CD4-positive, alpha-beta T cell treated with Interleukin-6 at 100 ng/mL for 8 hours (primary cell): Measurements from ENCODE around the gene LIN54.
A peak's percentile ranks its signal among the peaks of the same experiment; 100 is the strongest.
"Not testable (repeated sequence)": the region's sequence is repeated elsewhere in the genome, so short reads cannot be mapped to it uniquely, and the experiment has no call there.

Source experiments
- DNase-seq: peaks from one replicate; pipeline ENCODE4 v3.0.0-alpha.2; 2020; ENCODE audit warnings: mixed read lengths, low spot score

The LIN54 gene

DNA sequence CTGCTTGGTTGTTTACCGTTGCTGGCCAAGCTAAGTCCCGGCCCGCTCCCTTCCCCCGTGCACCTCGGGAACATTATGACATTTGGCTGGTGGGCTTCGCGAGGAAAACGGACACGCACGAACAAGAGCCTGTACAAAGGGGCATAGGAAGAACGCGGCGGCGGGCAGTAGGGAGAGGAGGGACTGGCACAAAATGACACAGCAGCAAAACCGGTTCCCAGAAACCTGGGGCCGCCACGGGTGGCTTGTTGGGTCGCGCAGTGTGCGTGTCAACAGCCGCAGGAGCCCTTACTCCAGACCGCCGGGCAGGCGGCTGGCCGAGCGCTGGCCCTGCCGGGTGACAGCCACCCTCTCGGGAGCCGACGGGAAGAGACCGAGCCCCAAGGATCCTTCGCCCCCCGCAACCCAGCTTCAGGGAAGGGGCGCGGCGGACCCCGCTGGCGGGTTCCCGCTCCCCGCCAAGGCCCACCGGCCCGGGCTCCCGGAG lies 1.6 kb upstream of the LIN54 start:
- DNase-seq: no peak

- no peak for DNase-seq
These were observed 1.1 kb upstream of the LIN54 start for GRCh38 chr4:83011689-83012199.

DNA sequence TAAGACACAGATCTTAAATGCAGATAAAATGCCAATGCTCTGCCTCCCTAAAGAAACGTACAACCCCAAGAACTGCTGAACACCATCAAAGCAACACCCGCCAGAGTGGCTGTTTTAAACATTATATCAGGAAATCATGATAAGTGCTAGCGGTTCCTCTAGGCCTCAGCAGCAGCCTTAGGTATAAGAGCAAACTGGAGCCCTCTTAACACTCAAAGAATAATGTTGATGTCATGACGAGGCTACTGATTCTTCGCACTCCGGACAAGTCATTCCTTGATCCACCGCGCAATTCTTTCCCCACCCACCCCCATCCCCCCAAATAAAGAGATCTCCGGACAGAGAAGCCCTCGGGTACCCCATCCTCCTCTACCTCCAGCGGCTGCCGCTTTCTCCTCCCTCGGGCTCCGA lies 507 bp downstream of the LIN54 start:
- DNase-seq: peak; percentile 7

- no peak for DNase-seq
These were observed 1.1 kb downstream of the LIN54 start for GRCh38 chr4:83009529-83009928.

DNA sequence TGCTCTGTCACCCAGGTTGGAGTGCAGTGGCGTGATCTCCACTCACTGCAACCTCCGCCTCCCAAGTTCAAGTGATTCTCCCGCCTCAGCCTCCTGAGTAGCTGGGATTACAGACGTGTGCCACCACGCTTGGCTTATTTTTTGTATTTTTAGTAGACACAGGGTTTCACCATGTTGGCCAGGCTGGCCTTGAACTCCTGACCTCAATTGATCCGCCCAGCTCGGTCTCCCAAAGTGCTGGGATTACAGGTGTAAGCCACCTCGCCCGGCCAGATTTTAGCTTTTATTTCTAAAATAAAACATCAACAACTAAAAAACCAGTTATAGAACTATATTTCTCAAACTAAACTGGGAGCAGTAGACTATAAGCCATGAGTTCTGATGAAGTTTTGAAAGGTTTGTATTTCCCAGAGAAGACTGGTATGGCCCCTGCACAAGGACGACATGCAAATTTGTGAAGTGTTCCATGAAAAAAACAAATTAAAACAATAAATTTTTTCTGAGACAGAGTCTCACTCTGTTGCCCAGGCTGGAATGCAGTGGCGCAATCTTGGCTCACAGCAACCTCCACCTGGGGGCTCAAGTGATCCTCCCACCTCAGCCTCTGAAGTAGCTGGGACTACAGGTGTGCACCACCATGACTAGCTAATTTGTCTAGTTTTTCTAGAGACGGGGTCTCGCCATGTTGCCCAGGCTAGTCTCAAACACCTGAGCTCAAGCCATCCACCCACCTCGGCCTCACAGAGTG lies 7.4 kb downstream of the LIN54 start:
- DNase-seq: not testable (repeated sequence)

GRCh38 chr4:83002329-83002728 lies 8.3 kb downstream of the LIN54 start:
- no peak for DNase-seq

DNA sequence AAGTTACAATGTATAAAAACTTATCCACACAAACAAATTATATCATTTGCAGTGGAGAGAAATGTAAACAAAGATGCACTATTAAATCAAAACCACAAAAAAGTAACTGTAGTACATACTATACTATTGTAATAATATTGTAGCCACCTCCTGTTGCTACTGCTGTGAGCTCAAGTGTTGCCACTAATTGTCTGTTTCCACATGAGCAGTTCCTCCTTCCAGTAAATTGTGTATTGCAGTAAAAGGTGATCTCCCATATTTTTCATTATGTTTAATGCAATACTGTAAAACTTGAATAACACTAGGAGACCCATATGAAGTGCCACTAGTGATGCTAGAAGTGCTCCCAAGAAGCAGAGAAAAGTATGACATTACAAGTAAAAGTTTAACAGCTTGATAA lies 11.7 kb downstream of the LIN54 start:
- DNase-seq: no peak

- DNase-seq: no peak
These were observed 15.8 kb downstream of the LIN54 start for GRCh38 chr4:82994834-82995233.

DNA sequence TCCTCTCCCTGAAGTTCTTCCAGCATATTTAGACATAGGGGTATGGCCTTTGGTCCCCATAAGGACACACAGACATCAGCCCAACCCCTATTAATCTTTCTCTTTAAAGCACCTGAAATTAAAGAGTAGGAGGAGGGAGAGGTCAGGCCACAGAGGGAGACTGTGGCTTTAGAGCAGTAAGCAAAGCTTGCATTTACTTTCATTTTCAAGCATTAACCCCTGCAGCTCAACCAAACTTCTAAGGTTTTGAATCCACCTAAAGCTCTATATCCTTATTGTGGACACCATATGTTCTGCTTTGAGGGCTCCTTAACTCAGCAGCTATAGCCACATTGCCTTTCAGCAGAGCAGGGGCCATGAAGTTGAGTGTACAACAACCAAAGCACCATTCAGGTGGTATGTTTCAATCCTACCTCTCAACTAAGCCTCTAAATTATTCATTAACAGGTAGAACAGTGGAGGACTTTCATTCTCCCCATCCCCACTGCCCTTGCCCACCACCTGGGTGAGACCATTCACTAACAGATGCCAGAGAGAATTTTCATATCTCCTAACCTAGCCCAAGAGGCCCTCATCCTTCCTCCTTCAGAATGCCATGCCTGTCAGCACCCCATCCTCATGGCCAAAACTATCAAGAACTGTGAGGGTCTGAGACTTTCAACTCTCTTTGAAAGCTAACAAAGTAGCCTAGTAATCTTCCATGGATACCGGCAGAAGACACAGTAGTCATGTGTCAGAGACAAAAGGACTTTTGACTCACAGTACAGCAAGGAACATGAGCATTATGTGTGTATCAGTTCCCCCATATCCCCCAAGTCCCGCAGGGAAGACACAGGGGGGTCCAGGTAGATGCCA lies 20.8 kb downstream of the LIN54 start:
- no peak for DNase-seq

DNA sequence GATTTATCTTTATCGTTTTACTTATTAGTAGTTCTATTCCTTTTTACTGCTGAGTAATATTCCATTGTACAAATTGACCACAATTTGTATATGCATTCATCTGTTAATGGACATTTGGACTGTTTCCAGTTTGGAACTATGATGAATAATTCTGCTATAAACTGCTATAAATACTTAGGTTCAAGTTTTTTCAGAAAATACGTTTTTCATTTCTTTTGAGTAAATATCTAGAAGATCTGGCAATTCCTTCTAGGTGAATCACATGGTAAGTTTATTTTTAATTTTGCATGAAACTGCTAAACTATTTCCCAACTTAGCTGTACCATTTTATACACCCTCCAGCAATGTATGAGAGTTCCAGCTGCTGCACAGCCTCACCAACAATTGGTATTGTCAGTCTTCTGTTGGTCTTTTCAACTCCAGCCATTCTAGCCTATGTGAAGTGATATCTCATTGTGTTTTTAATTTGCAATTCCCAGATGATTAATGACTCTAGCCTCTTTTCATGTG lies 22.2 kb downstream of the LIN54 start:
- DNase-seq: no peak

DNA sequence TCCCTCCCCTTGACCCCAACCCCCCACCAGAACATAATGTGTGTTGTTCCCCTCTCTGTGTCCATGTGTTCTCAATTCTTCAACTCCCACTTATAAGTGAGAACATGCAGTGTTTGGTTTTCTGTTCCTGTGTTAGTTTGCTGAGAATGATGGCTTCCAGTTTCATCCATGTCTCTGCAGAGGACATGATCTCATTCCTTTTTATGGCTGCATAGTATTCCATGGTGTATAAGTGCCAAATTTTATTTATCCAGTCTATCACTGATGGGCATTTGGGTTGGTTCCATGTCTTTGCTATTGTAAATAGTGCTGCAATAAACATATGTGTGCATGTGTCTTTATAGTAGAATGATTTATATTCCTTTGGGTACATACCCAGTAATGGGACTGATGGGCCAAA lies 23.1 kb downstream of the LIN54 start:
- DNase-seq: not testable (repeated sequence)

DNA sequence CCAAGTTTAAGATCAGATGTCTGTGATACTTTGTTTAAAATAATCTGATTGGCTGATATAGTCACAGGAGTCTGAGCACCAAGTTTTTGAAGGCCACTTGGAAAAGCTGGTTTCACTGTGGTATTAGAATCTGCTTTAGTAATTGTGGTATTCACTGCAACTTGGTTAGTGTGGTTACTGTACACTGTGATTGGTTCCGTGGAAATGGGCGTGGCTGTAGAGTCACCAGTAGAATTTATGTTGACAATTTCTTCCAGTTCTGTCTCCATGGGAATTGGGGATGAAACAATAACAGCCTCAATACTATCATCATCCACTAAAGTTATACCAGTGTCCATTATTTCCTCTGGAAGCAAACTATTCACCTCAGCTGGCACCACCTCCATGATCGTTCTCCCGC lies 26.2 kb downstream of the LIN54 start:
- no peak for DNase-seq

GRCh38 chr4:82983444-82983843 lies 27.2 kb downstream of the LIN54 start:
- DNase-seq: no peak

GRCh38 chr4:82981138-82981537 lies 29.5 kb downstream of the LIN54 start:
- no peak for DNase-seq

DNA sequence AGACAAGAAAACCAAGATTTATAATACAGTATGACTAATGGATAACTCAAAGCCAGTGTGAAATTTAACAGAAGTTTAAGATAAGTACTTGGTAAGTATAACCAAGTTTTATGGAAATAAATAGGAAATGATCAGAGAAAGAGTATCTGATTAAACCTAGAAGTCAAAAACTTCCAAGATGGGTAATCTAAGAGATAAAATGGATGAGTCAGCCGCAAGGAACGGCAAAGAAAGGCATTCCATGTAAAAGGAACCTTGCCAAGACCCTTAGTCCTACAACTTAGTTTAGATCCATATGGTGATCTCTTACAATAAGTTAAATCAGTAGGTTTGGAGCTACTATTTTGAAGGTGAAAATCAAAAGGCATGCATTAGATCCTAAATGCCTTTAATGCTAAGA lies 34.8 kb downstream of the LIN54 start:
- DNase-seq: no peak

DNA sequence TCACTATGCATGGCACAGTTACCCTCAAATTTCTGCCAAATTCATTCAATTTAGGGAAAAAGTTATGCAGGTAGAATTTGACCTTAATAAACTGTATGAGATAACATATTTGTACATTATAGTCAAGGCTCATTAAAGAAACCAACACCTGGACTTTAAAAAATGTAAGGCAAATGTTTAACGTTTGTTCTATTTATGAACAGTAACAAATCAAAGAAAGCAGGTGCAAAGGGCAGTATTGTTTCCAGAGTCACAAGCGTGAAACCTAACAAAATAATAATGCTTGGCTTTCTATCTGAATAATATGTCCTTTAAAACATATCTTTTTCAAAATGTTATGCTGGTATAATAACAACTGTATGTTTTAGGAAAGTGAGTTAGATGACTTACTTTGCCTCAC lies 41.2 kb downstream of the LIN54 start:
- no peak for DNase-seq

GRCh38 chr4:82968972-82969371 lies 41.7 kb downstream of the LIN54 start:
- no peak for DNase-seq

GRCh38 chr4:82965763-82966162 lies 44.9 kb downstream of the LIN54 start:
- DNase-seq: no peak

DNA sequence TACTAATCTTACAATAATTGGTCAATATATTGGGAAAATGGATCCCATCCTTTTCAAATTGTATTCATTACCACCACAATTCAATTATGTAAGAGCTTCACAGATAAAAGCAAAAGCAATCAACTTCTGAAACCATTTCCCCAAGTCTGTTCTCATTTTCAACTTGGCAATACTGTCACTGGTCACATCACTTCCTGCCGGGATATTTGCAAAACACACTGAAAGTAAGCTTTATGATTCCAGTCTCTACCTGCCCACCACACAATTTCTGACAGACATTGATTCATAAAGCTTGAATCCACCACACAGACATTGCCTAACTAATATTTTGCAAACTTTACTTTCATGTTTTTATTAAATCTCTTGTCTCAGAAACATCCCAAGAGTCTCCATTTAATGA lies 53.6 kb downstream of the LIN54 start:
- DNase-seq: no peak

- no peak for DNase-seq
These were observed 56.4 kb downstream of the LIN54 start for GRCh38 chr4:82954212-82954611.

DNA sequence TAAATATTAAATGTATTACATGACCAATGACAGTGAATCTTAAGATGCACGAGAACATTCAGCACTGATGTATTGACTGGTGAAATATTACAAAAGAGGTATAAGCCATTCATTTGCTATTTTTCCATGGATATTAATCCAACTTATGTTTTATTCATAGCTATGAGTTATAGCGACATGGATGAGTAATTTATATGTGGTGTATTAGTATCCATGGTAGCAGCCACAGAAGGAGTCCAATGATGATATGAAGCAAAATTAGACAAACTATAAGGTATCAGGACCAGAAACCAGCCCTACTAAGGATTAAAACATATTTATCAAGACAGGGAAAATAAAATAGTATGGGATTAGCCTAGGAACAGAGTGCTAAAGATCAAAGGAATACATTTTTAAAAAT lies 59.4 kb downstream of the LIN54 start:
- no peak for DNase-seq

DNA sequence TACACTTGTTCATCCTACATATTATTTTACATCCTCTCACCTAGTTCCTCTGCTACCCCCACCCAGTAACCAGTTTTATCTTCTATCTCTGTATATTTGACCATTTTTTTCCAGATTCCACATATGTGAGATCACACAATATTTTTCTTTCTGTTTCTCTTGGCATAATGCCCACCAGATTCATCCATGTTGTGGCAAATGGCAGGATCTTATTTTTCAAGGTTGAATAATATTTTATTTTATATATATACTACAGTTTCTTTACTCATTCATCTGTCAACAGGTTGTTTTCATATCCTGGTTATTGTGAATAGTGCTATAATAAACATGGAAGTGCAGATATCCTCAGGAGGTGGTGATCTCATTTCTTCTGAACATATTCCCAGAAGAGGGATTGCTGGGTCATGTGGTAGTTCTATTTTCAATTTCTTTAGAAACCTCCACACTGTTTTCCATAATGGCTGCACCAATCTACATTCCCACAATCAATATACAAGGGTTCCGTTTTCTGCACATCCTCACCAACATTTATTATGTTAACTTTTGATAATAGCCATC lies 61.9 kb downstream of the LIN54 start:
- DNase-seq: no peak

DNA sequence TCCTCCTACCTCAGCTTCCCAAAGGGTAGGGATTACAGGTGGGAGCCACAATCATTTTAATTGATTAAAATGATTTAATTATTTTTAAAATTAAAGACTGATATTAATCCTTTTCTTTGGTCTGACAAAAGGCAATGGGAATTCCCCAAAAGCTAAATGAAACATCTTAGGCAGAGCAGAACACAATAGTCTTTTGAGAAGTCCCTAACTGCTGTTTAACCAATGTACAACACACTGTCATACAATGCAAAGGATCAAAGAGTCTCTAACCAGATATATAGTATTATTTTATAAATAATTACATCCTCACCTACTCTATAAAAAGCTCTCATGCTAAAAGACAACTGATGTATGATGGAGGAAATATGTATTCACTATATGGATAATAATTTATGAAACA lies 63.1 kb downstream of the LIN54 start:
- DNase-seq: no peak
